Thyroid gland (tissue), 4 donors: Measurements from ENCODE around the gene TRABD2B.

Experiments
- POLR2A ChIP-seq, 2 donors: fragments of 450-650 bp; IDR thresholded peaks; one replicate each; pipeline ENCODE4 v1.6.1; 2017; ENCODE audit warnings: antibody characterized with exemption in 2 of 2, mild to moderate bottlenecking in 2 of 2, moderate library complexity in 1 of 2
- TF ChIP-seq, protein P1 (sequence below), 6 experiments: fragments of 200-600 bp in 3 of 6; fragments of 450-650 bp in 3 of 6; sonication (generic) in 3 of 6; IDR thresholded peaks; one replicate each; pipeline ENCODE4 v1.5.1; 2016 to 2019; ENCODE audit warnings: antibody characterized with exemption in 6 of 6, mild to moderate bottlenecking in 2 of 6, inconsistent platforms in 1 of 6, moderate library complexity in 1 of 6

DNA sequence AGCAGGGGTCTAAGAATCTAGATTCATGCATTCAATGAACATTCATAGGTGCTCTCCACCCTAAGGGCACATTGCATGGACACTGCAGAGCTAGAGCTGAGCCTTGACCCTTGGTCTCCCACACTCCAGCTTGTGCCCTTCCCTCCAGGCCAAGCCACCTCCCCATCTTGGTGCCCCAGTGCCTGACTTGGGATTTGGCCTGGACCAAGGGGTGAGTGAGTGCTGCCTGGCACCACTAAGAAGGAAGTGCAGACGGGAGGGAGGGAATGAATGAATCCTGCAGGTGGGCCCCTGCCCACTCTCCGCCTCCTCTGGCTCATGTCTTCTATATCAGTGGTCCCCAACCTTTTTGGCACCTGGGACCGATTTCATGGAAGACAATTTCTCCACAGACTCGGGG lies 146.7 kb downstream of the TRABD2B start:
- TF ChIP-seq, protein P1, sequence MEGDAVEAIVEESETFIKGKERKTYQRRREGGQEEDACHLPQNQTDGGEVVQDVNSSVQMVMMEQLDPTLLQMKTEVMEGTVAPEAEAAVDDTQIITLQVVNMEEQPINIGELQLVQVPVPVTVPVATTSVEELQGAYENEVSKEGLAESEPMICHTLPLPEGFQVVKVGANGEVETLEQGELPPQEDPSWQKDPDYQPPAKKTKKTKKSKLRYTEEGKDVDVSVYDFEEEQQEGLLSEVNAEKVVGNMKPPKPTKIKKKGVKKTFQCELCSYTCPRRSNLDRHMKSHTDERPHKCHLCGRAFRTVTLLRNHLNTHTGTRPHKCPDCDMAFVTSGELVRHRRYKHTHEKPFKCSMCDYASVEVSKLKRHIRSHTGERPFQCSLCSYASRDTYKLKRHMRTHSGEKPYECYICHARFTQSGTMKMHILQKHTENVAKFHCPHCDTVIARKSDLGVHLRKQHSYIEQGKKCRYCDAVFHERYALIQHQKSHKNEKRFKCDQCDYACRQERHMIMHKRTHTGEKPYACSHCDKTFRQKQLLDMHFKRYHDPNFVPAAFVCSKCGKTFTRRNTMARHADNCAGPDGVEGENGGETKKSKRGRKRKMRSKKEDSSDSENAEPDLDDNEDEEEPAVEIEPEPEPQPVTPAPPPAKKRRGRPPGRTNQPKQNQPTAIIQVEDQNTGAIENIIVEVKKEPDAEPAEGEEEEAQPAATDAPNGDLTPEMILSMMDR (IDR thresholded peaks at IDR 0.05), result no peak
- no peak for TF ChIP-seq POLR2A (IDR thresholded peaks at IDR 0.05)
